A172 (cell line): Measurements from ENCODE around the gene FMR1NB. TPM values are rescaled to one million over a fixed set of nuclear protein-coding genes. Genes with fewer than 3 reads are reported as not detected.

Experiments used
- DNase-seq: peaks from one replicate; pipeline ENCODE4 v3.0.0-alpha.2; 2015; ENCODE audit warnings: low spot score
- total RNA-seq: library from RNA; depleted of rRNA; stranded (reverse); fragments of >200 nt; shearing (Covaris generic); gene quantifications from 2 replicates; pipeline ENCODE4 v1.2.3, GENCODE V29; 2014; rRNA removed

Gene FMR1NB
- total RNA-seq, 1 experiment from 2014 or later, result not detected

GRCh38 chrX:148069759-148070503 is 88.8 kb downstream of the FMR1NB start:
- no peak for DNase-seq

DNA sequence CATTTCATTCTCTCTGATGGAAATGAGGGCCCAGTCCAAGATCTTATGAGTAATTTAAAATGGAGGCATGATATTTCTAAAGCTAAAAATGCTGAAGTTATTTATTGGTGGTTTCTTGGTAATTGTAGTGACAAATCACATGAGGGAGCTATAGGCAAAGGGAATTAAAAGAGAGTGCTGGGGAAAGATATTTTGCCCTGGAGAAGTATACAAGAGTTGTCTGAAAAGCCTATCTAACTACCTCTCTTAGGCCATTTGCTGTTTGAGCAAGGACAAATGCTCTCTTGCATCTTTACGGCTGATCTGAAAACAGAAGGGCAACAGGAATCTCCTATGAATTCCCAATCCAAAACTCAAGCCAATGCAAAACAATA is 89.4 kb downstream of the FMR1NB start:
- DNase-seq, result no peak

Other genes starting within 250 kb of the FMR1NB start
- gene FMR1, start 69.4 kb upstream of the FMR1NB start, total RNA-seq, result 49.6 and 50.9 TPM in 2 replicates